Right lobe of liver (tissue), 6 donors: ENCODE measurements around the gene GLTP. TPM values are rescaled to one million over a fixed set of nuclear protein-coding genes. Genes with fewer than 3 reads are reported as not detected.

Experiments used
- ATAC-seq, 4 donors: fragments of 200-7000 bp; cut with Tn5 transposase; one replicate each; pipeline ENCODE4 v1.9.1; 2020; ENCODE audit warnings: mild to moderate bottlenecking in 4 of 4, moderate library complexity in 4 of 4
- DNase-seq, 3 donors: peaks; one replicate each; pipeline ENCODE4 v3.0.0-alpha.2; 2020
- H3K27ac ChIP-seq, 3 donors: fragments of 200-600 bp; one replicate each; pipeline ENCODE4 v1.8.0; 2022
- H3K27me3 ChIP-seq, 2 donors: fragments of 200-600 bp; one replicate each; pipeline ENCODE4 v1.8.0; 2022
- H3K36me3 ChIP-seq, 4 donors: fragments of 200-600 bp; sonication (generic) in 1 of 4; one replicate each; pipeline versions ENCODE4 v1.5.1 to v1.8.0; 2017 to 2022; ENCODE audit warnings: control low read depth in 1 of 4
- H3K4me1 ChIP-seq, 4 donors: fragments of 200-600 bp; sonication (generic) in 1 of 4; one replicate each; pipeline versions ENCODE4 v1.5.1 to v1.8.0; 2017 to 2022; ENCODE audit warnings: control low read depth in 1 of 4
- H3K4me3 ChIP-seq, 3 donors: fragments of 200-600 bp; one replicate each; pipeline ENCODE4 v1.8.0; 2022
- H3K9me3 ChIP-seq, 4 donors: fragments of 200-600 bp; sonication (generic) in 1 of 4; one replicate each; pipeline versions ENCODE4 v1.5.1 to v1.8.0; 2017 to 2022; ENCODE audit warnings: control low read depth in 1 of 4
- CTCF ChIP-seq, 4 donors: fragments of 200-600 bp in 3 of 4; fragments of 450-650 bp in 1 of 4; IDR thresholded peaks; one replicate each; pipeline versions ENCODE4 v1.5.1 to v1.8.0; 2016 to 2022; ENCODE audit warnings: antibody characterized with exemption in 4 of 4, mild to moderate bottlenecking in 2 of 4
- POLR2A ChIP-seq: fragments of 450-650 bp; IDR thresholded peaks from one replicate; pipeline ENCODE4 v1.6.1; 2017; ENCODE audit warnings: antibody characterized with exemption, mild to moderate bottlenecking
- WGBS: methylation state at CpG from one replicate; pipeline ENCODE4 v1.1.6; 2018; ENCODE audit warnings: low coverage, low lambda C conversion rate; ENCODE audit not compliant: insufficient coverage; ENCODE audit errors: missing lambda C conversion rate; 5-methylcytosine and 5-hydroxymethylcytosine counted together
- intact Hi-C, 2 donors: fragments of 100-400 bp; cut with DNase I; formaldehyde crosslinking; loops; one replicate each; pipeline versions ENCODE4 v1.11.2 to v1.14.1; 2022
- total RNA-seq, 6 experiments: library from RNA; depleted of rRNA in 2 of 6; stranded (reverse); fragments of >200 nt in 2 of 6; fragmentation: NEBNext Ultra II Directional in 3 of 6; extraction: Animal tissue kit (Norgen Biotek cat#: 25700) in 3 of 6; gene quantifications; one replicate each; pipeline versions ENCODE4 v1.1.0 to v1.2.4, GENCODE V29; 2016 to 2023
- donor health status: DM: no; HTN: yes; CAD: no.
- donor health status: DM: no; HTN: no; CAD: no.
- donor health status: DM: no; HTN: no; CAD: no.
- donor health status: DM: no; HTN: yes; CAD: no.
- donor health status: DM: no; HTN: yes; CAD: no.

The GLTP gene
- total RNA-seq, 6 experiments from 2014 or later, result 9.8 to 20.8 (median 13.6) TPM

- WGBS, result 64% methylated on average over 3 of the region's 7 CpGs
- intact Hi-C loops, result loop anchor here in 1 of 2 donors (5.0 kb wide), 1 partner anchor 33 kb away; no protein-coding TSS in a partner anchor
- no peak for ATAC-seq
These were observed 39.9 kb downstream of the GLTP start for GRCh38 chr12:109840305-109841074.

GRCh38 chr12:109839444-109839843, 40.9 kb downstream of the GLTP start:
- TF ChIP-seq CTCF (IDR thresholded peaks at IDR 0.05), result no peak
- TF ChIP-seq POLR2A, result no peak
- H3K9me3 ChIP-seq, result no peaks in the 10 kb centered on the region
- no peaks in the 10 kb centered on the region for H3K4me1 ChIP-seq
- H3K36me3 ChIP-seq, result no peaks in the 10 kb centered on the region
- 46% methylated on average over 5 of the region's 6 CpGs for WGBS
- DNase-seq (no peak), ATAC-seq (no peak)
- no peak overlapping the region for H3K27ac ChIP-seq
- H3K27me3 ChIP-seq, result no peaks in the 10 kb centered on the region
- intact Hi-C loops, result no loop called here
- no peak overlapping the region for H3K4me3 ChIP-seq

More at GRCh38 chr12:109840305-109841074, 39.9 kb downstream of the GLTP start:
- H3K27me3 ChIP-seq, result no peaks in the 10 kb centered on the region
- peaks cover 0 to 5% (median 0%) of the 10 kb centered on the region in 4 donors for H3K4me1 ChIP-seq
- DNase-seq, result no peak
- H3K4me3 ChIP-seq, result no peak overlapping the region
- no peaks in the 10 kb centered on the region for H3K9me3 ChIP-seq
- H3K27ac ChIP-seq, result no peak overlapping the region
- TF ChIP-seq POLR2A, result no peak
- TF ChIP-seq CTCF (IDR thresholded peaks at IDR 0.05), result no peak
- H3K36me3 ChIP-seq, result no peaks in the 10 kb centered on the region

- DNase-seq, result no peak
- Histone ChIP-seq H3K4me3 (no peak overlapping the region), H3K4me1 (peaks cover 0 to 13% (median 0%) of the 10 kb centered on the region in 4 donors), H3K9me3 (no peaks in the 10 kb centered on the region), H3K27ac (no peak overlapping the region), H3K36me3 (no peaks in the 10 kb centered on the region), H3K27me3 (no peaks in the 10 kb centered on the region)
- intact Hi-C loops, result no loop called here
- WGBS, result 20% methylated on average over 1 of the region's 3 CpGs
- TF ChIP-seq POLR2A (no peak), CTCF (IDR thresholded peaks at IDR 0.05) (no peak)
- no peak for ATAC-seq
These were observed 43.4 kb downstream of the GLTP start for GRCh38 chr12:109836916-109837315.

GRCh38 chr12:109835827-109836226, 44.5 kb downstream of the GLTP start:
- Histone ChIP-seq H3K4me3 (no peak overlapping the region), H3K27ac (no peak overlapping the region), H3K27me3 (no peaks in the 10 kb centered on the region), H3K4me1 (peaks cover 0 to 22% (median 4%) of the 10 kb centered on the region in 4 donors), H3K36me3 (no peaks in the 10 kb centered on the region), H3K9me3 (no peaks in the 10 kb centered on the region)
- DNase-seq (no peak), ATAC-seq (no peak)
- TF ChIP-seq POLR2A (no peak), CTCF (IDR thresholded peaks at IDR 0.05) (no peak)
- WGBS, result 92% methylated on average over 2 of the region's 4 CpGs
- intact Hi-C loops, result no loop called here
